Panc1 (cell line): ENCODE data around the gene EPN2. TPM values are rescaled to one million over a fixed set of nuclear protein-coding genes. Genes with fewer than 3 reads are reported as not detected.

Experiments
- ATAC-seq: fragments of 200-7000 bp; cut with Tn5 transposase; 2 replicates; pipeline ENCODE4 v1.9.1; 2020; ENCODE audit warnings: mild to moderate bottlenecking, moderate library complexity
- BruUV-seq: library from RNA; stranded (reverse); fragments of 400-500 nt; replicated peaks from 2 replicates; lab custom pipeline; 2021; lab: Mats Ljungman, UMichigan
- CTCF ChIA-PET: fragments of 300-600 bp; sonication (Branson Sonifier 250); formaldehyde crosslinking; loops from one replicate; lab custom pipeline; 2022; ENCODE audit warnings: antibody characterized with exemption; lab: Charles Lee
- POLR2A ChIA-PET: fragments of 300-600 bp; sonication (Branson Sonifier 250); formaldehyde crosslinking; loops from one replicate; lab custom pipeline; 2022; ENCODE audit warnings: antibody characterized with exemption; lab: Charles Lee
- DNase-seq: peaks from one replicate; pipeline ENCODE4 v3.0.0-alpha.2; 2010; ENCODE audit warnings: low read depth, low spot score
- H3K27ac ChIP-seq: 2 replicates; pipeline ENCODE4 v1.5.1; 2011; ENCODE audit warnings: mild to moderate bottlenecking, low read length, inconsistent platforms
- H3K27me3 ChIP-seq: fragments of 200-500 bp; sonication (Bioruptor generic); 2 replicates; pipeline ENCODE4 v1.6.0; 2014; ENCODE audit warnings: low read length, inconsistent platforms; ENCODE audit not compliant: control insufficient read depth, insufficient read depth
- H3K36me3 ChIP-seq: fragments of 200-500 bp; sonication (Bioruptor generic); 2 replicates; pipeline ENCODE4 v1.5.1; 2014; ENCODE audit warnings: inconsistent platforms, mild to moderate bottlenecking, low read length, moderate library complexity; ENCODE audit not compliant: control insufficient read depth, insufficient read depth
- H3K4me1 ChIP-seq: 2 replicates; pipeline ENCODE4 v1.5.1; 2011; ENCODE audit warnings: inconsistent platforms, mild to moderate bottlenecking, low read length, moderate library complexity; ENCODE audit not compliant: control insufficient read depth, insufficient read depth
- H3K4me3 ChIP-seq, 2 experiments: 2 replicates each; pipeline ENCODE4 v1.5.1; 2011 to 2012; ENCODE audit warnings: low read depth in 2 of 2, low read length in 2 of 2, mild to moderate bottlenecking in 2 of 2, inconsistent platforms in 1 of 2, moderate library complexity in 1 of 2
- H3K9me3 ChIP-seq: fragments of 200-500 bp; sonication (Bioruptor generic); 2 replicates; pipeline ENCODE4 v1.5.1; 2014; ENCODE audit warnings: low read depth, mild to moderate bottlenecking, inconsistent platforms, low read length, moderate library complexity; ENCODE audit not compliant: control insufficient read depth, insufficient read depth
- POLR2AphosphoS5 ChIP-seq: IDR thresholded peaks from 2 replicates; pipeline ENCODE4 v1.6.1; 2012; ENCODE audit warnings: mild to moderate bottlenecking, low read depth, low read length, moderate library complexity
- REST ChIP-seq, 2 experiments: IDR thresholded peaks; 2 replicates each; pipeline ENCODE4 v1.6.1; 2011 to 2012; ENCODE audit warnings: low read depth in 2 of 2, control low read depth in 1 of 2, low read length in 1 of 2, mild to moderate bottlenecking in 1 of 2, moderate library complexity in 1 of 2; ENCODE audit not compliant: insufficient read depth in 1 of 2
- SIN3A ChIP-seq: IDR thresholded peaks from 2 replicates; pipeline ENCODE4 v1.6.1; 2012; ENCODE audit warnings: low read depth, mild to moderate bottlenecking, low read length, moderate library complexity, borderline replicate concordance; ENCODE audit not compliant: insufficient read depth
- TCF7L2 ChIP-seq: IDR thresholded peaks from 2 replicates; pipeline ENCODE4 v1.6.1; 2011; ENCODE audit warnings: mild to moderate bottlenecking, low read depth, low read length, inconsistent platforms
- in situ Hi-C: cut with HindIII; loops from 2 replicates; pipeline ENCODE4 v1.10.0; 2016; ENCODE audit warnings: low sequenced_read_pairs, low pct_unique_long_range_greater_than_20kb
- intact Hi-C: fragments of 100-400 bp; cut with micrococcal nuclease; formaldehyde crosslinking; loops from one replicate; pipeline ENCODE4 v1.10.0; 2022; ENCODE audit not compliant: unreplicated experiment
- total RNA-seq: library from RNA; stranded (reverse); gene quantifications from one replicate; pipeline ENCODE4 v1.2.1, GENCODE V29; 2021; ENCODE audit not compliant: unreplicated experiment
- TF ChIP-seq, protein P1 (sequence below): fragments of 450-650 bp; IDR thresholded peaks from 2 replicates; pipeline ENCODE4 v1.5.1; 2017; ENCODE audit warnings: mild to moderate bottlenecking

Gene EPN2
- total RNA-seq, 1 experiment from 2014 or later = 35.0 TPM

GRCh38 chr17:19292377-19292711, 55.2 kb downstream of the EPN2 start:
- TF ChIP-seq TCF7L2 (no peak), POLR2AphosphoS5 (no peak), REST (IDR thresholded peaks at IDR 0.05; ENCODE audit: insufficient read depth in 1 of 2, low read depth in 2 of 2, low read length in 1 of 2) (no peak)
- TF ChIP-seq, protein P1, sequence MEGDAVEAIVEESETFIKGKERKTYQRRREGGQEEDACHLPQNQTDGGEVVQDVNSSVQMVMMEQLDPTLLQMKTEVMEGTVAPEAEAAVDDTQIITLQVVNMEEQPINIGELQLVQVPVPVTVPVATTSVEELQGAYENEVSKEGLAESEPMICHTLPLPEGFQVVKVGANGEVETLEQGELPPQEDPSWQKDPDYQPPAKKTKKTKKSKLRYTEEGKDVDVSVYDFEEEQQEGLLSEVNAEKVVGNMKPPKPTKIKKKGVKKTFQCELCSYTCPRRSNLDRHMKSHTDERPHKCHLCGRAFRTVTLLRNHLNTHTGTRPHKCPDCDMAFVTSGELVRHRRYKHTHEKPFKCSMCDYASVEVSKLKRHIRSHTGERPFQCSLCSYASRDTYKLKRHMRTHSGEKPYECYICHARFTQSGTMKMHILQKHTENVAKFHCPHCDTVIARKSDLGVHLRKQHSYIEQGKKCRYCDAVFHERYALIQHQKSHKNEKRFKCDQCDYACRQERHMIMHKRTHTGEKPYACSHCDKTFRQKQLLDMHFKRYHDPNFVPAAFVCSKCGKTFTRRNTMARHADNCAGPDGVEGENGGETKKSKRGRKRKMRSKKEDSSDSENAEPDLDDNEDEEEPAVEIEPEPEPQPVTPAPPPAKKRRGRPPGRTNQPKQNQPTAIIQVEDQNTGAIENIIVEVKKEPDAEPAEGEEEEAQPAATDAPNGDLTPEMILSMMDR = no peak
- POLR2A ChIA-PET = interaction anchor here (0.6 to 0.7 kb wide), 2 partner anchors 119 to 286 kb away, joined by 3 to 8 read pairs; no protein-coding TSS in a partner anchor
- ATAC-seq = no peak
- no peaks in the 10 kb centered on the region for H3K9me3 ChIP-seq
- intact Hi-C loops = no loop called here
- in situ Hi-C loops = no loop called here
- no peaks in the 10 kb centered on the region for H3K36me3 ChIP-seq
- no peaks in the 10 kb centered on the region for H3K27me3 ChIP-seq
- no peak overlapping the region for H3K27ac ChIP-seq
- no TSS peak for BruUV-seq
- no peak overlapping the region for H3K4me3 ChIP-seq
- no peak for DNase-seq
- H3K4me1 ChIP-seq = no peaks in the 10 kb centered on the region; the same call in 1 of the 2 replicates
- CTCF ChIA-PET = no interaction called here

- H3K27me3 ChIP-seq = no peaks in the 10 kb centered on the region
- DNase-seq (no peak), ATAC-seq (no peak)
- no peak overlapping the region for H3K27ac ChIP-seq
- H3K4me1 ChIP-seq = no peaks in the 10 kb centered on the region; the same call in 1 of the 2 replicates
- H3K9me3 ChIP-seq = no peaks in the 10 kb centered on the region
- POLR2A ChIA-PET = no interaction called here
- H3K4me3 ChIP-seq = no peak overlapping the region
- H3K36me3 ChIP-seq = no peaks in the 10 kb centered on the region
- in situ Hi-C loops = no loop called here
- TF ChIP-seq POLR2AphosphoS5 (no peak), TCF7L2 (no peak), REST (IDR thresholded peaks at IDR 0.05; ENCODE audit: insufficient read depth in 1 of 2, low read depth in 2 of 2, low read length in 1 of 2) (no peak), SIN3A (no peak)
- TF ChIP-seq, protein P1 = no peak
- no TSS peak for BruUV-seq
- CTCF ChIA-PET = no interaction called here
- intact Hi-C loops = no loop called here
These were observed 57.3 kb downstream of the EPN2 start for GRCh38 chr17:19294443-19294842.
